K562 (cell line): ENCODE measurements around the gene EGR2. TPM values are rescaled to one million over a fixed set of nuclear protein-coding genes. Genes with fewer than 3 reads are reported as not detected.

Experiments
- ATAC-seq: fragments of 200-7000 bp; cut with Tn5 transposase; 3 replicates; pipeline ENCODE4 v1.9.1; 2020; ENCODE audit warnings: moderate library complexity
- BruUV-seq: library from RNA; stranded (reverse); fragments of 400-500 nt; replicated peaks from 2 replicates; lab custom pipeline; 2021; lab: Mats Ljungman, UMichigan
- CTCF ChIA-PET: fragments of 300-600 bp; formaldehyde crosslinking; extraction: SDS; loops from one replicate; lab custom pipeline; 2021; ENCODE audit warnings: low intra/inter-chr PET ratio; lab: Yijun Ruan, JAX
- POLR2A ChIA-PET: fragments of 300-600, 350-650 bp; sonication (Branson Sonifier 250); formaldehyde crosslinking; extraction: SDS; loops from one replicate; lab custom pipeline; 2021; ENCODE audit warnings: antibody characterized with exemption, inconsistent platforms; lab: Yijun Ruan, JAX
- DNase-seq, 4 experiments: peaks; one replicate each; pipeline versions ENCODE4 v3.0.0 to v3.0.0-alpha.2; 2011 to 2018; ENCODE audit warnings: low spot score in 3 of 4, mixed read lengths in 3 of 4; ENCODE audit errors: extremely low read depth in 1 of 4
- FAIRE-seq: peaks from 2 replicates; lab custom pipeline; 2011; peaks lifted over from hg19 to GRCh38; lab: Jason Lieb, UNC
- H2AFZ ChIP-seq: 2 replicates; pipeline ENCODE4 v1.6.0; 2011; ENCODE audit warnings: low read depth, low read length, control low read depth, inconsistent platforms
- H3K27ac ChIP-seq: fragments of 200-600 bp; 3 replicates; pipeline ENCODE4 v1.8.0; 2011; ENCODE audit warnings: low read depth, mild to moderate bottlenecking, control low read depth, inconsistent platforms, low read length, moderate library complexity, mixed read lengths; ENCODE audit errors: extremely low read depth
- H3K27me3 ChIP-seq, 2 experiments: fragments of 300-600 bp in 1 of 2; 2 replicates in 1 of 2; 3 replicates in 1 of 2; pipeline versions ENCODE4 v1.6.0 to v1.8.0; 2011; ENCODE audit warnings: inconsistent platforms in 2 of 2, low read length in 2 of 2, mild to moderate bottlenecking in 1 of 2, mixed read lengths in 1 of 2, moderate library complexity in 1 of 2; ENCODE audit not compliant: control insufficient read depth in 2 of 2, insufficient read depth in 2 of 2
- H3K36me3 ChIP-seq: fragments of 300-600 bp; 3 replicates; pipeline ENCODE4 v1.8.0; 2011; ENCODE audit warnings: mild to moderate bottlenecking, low read length, inconsistent platforms; ENCODE audit not compliant: control insufficient read depth, insufficient read depth
- H3K4me1 ChIP-seq, 2 experiments: fragments of 200-600 bp in 1 of 2; replicated peaks in 1 of 2; 2 replicates in 1 of 2; 3 replicates in 1 of 2; pipeline versions ENCODE4 v1.5.1 to v1.8.0; 2011; ENCODE audit warnings: inconsistent platforms in 2 of 2, low read length in 2 of 2, mild to moderate bottlenecking in 1 of 2, mixed read lengths in 1 of 2, moderate library complexity in 1 of 2; ENCODE audit not compliant: control insufficient read depth in 2 of 2, insufficient read depth in 2 of 2
- H3K4me2 ChIP-seq: 2 replicates; pipeline ENCODE4 v1.6.1; 2011; ENCODE audit warnings: low read length, control low read depth, inconsistent platforms, mixed read lengths; ENCODE audit not compliant: insufficient read depth
- H3K4me3 ChIP-seq: fragments of 200-600 bp; sonication (generic), shearing (Covaris generic); 2 replicates; pipeline ENCODE4 v1.5.1; 2016; ENCODE audit warnings: control low read depth, inconsistent platforms
- H3K79me2 ChIP-seq: fragments of 200-600 bp; 3 replicates; pipeline ENCODE4 v1.8.0; 2011; ENCODE audit warnings: low read length, inconsistent platforms; ENCODE audit not compliant: control insufficient read depth, insufficient read depth
- H3K9ac ChIP-seq, 2 experiments: 2 replicates each; pipeline versions ENCODE4 v1.6.0 to v1.6.1; 2011; ENCODE audit warnings: low read depth in 2 of 2, low read length in 2 of 2, control low read depth in 1 of 2, inconsistent platforms in 1 of 2, mild to moderate bottlenecking in 1 of 2, mixed read lengths in 1 of 2; ENCODE audit not compliant: insufficient read depth in 1 of 2
- H3K9me1 ChIP-seq: one replicate; pipeline ENCODE4 v1.6.0; 2011; ENCODE audit warnings: inconsistent platforms, mild to moderate bottlenecking, low read length, moderate library complexity; ENCODE audit not compliant: control insufficient read depth, insufficient read depth
- H3K9me3 ChIP-seq: replicated peaks from 2 replicates; pipeline ENCODE4 v1.5.1; 2011; ENCODE audit warnings: low read depth, low read length, inconsistent platforms; ENCODE audit not compliant: control insufficient read depth, insufficient read depth
- H4K20me1 ChIP-seq: replicated peaks from 2 replicates; pipeline ENCODE4 v1.6.1; 2011; ENCODE audit warnings: low read length, inconsistent platforms, mixed read lengths; ENCODE audit not compliant: control insufficient read depth, insufficient read depth
- CBX2 ChIP-seq: fragments of 200-600 bp; sonication (generic); IDR thresholded peaks from one replicate; pipeline ENCODE4 v1.6.1; 2012; ENCODE audit warnings: mild to moderate bottlenecking, low read length, inconsistent platforms; ENCODE audit not compliant: insufficient read depth, poor library complexity, severe bottlenecking
- ELF1 ChIP-seq: fragments of 200-800 bp; sonication (Bioruptor generic); IDR thresholded peaks from 2 replicates; pipeline ENCODE4 v1.6.1; 2016; ENCODE audit warnings: missing genetic modification characterization, missing compliant biosample characterization
- FOXM1 ChIP-seq, 2 experiments: fragments of 450-650 bp in 1 of 2; sonication (generic) in 1 of 2; formaldehyde crosslinking in 1 of 2; IDR thresholded peaks; 2 replicates each; pipeline versions ENCODE4 v1.6.1 to v1.9.0; 2017 to 2022; ENCODE audit warnings: low read depth in 2 of 2, mild to moderate bottlenecking in 2 of 2, missing genetic modification reagents in 1 of 2, moderate library complexity in 1 of 2
- MEIS2 ChIP-seq: fragments of 450-650 bp; IDR thresholded peaks from 2 replicates; pipeline ENCODE4 v1.6.1; 2014; ENCODE audit warnings: mild to moderate bottlenecking; ENCODE audit not compliant: partially characterized antibody
- MTA2 ChIP-seq: fragments of 450-650 bp; IDR thresholded peaks from 2 replicates; pipeline ENCODE4 v1.6.1; 2016; ENCODE audit warnings: low read depth
- RFX5 ChIP-seq: IDR thresholded peaks from 2 replicates; pipeline ENCODE4 v1.6.1; 2011; ENCODE audit warnings: low read depth, mild to moderate bottlenecking, improper control_type of control experiment, low read length
- SMAD3 ChIP-seq: fragments of 450-650 bp; formaldehyde crosslinking; conservative IDR thresholded peaks from 2 replicates; pipeline ENCODE4 v1.4.0; 2020; ENCODE audit warnings: mild to moderate bottlenecking
- SREBF1 ChIP-seq: fragments of 150-350 bp; IDR thresholded peaks from 2 replicates; pipeline ENCODE4 v1.6.1; 2014; ENCODE audit warnings: antibody characterized with exemption, low read depth, low read length, borderline replicate concordance
- XRCC3 ChIP-seq: fragments of 450-650 bp; IDR thresholded peaks from 2 replicates; pipeline ENCODE4 v1.6.1; 2017; ENCODE audit warnings: mild to moderate bottlenecking, moderate library complexity
- WGBS: fragments of 100-300 bp; shearing (Covaris generic); methylation state at CpG from one replicate; pipeline ENCODE4 v1.1.6; 2016; ENCODE audit warnings: low coverage, mixed read lengths; ENCODE audit not compliant: insufficient coverage; ENCODE audit errors: missing lambda C conversion rate; 5-methylcytosine and 5-hydroxymethylcytosine counted together
- in situ Hi-C: fragments of 300-500 bp; cut with MboI; formaldehyde crosslinking; loops from 4 replicates; pipeline ENCODE4 v1.15.0; 2018; ENCODE audit warnings: inconsistent platforms, mixed read lengths
- intact Hi-C: fragments of 100-400 bp; cut with micrococcal nuclease; formaldehyde crosslinking; loops from 2 replicates; pipeline ENCODE4 v1.14.2; 2022
- polyA plus RNA-seq, 8 experiments: library from polyadenylated mRNA; depleted of rRNA in 4 of 8; stranded (reverse) in 5 of 8; unstranded in 3 of 8; fragments of >200 nt; fragmentation: Nextera tagmentation in 2 of 8; fragmentation: Illumina TruSeq in 1 of 8; extraction: Ambion mirVana in 2 of 8; extraction: Trizol in 1 of 8; gene quantifications; 2 replicates each; pipeline versions ENCODE4 v1.2.1 to v1.2.3, GENCODE V29; 2011 to 2014; ENCODE audit warnings: inconsistent platforms in 1 of 8, missing spikeins in 1 of 8
- total RNA-seq, 7 experiments: library from RNA; depleted of rRNA in 6 of 7; stranded (reverse); fragments of >200 nt in 6 of 7; fragmentation: Illumina TruSeq in 2 of 7; extraction: Trizol in 2 of 7; gene quantifications; 2 replicates each; pipeline versions ENCODE4 v1.2.1 to v1.2.3, GENCODE V29; 2011 to 2021; ENCODE audit warnings: low replicate concordance in 1 of 7

The EGR2 gene
- total and polyA plus RNA-seq, 9 of the 15 experiments (the other 6 are each of a cell fraction or from before 2014, with no cell fraction given) = 0.08 to 0.18 (median 0.12) TPM; not detected in 4

GRCh38 chr10:62795762-62796161, 20.4 kb downstream of the EGR2 start:
- no peaks in the 10 kb centered on the region for H3K9me1 ChIP-seq
- intact Hi-C loops = no loop called here
- ChIA-PET POLR2A (interaction anchor here (0.9 kb wide), 1 partner anchor 223 kb away, joined by 3 read pairs; no protein-coding TSS in a partner anchor), CTCF (no interaction called here)
- H3K27me3 ChIP-seq = peaks cover 14 to 15% of the 10 kb centered on the region in 2 experiments
- TF ChIP-seq FOXM1 (IDR thresholded peaks at IDR 0.05; ENCODE audit: low read depth) (no peak), FOXM1 (CRISPR knock-in tag; IDR thresholded peaks at IDR 0.05; ENCODE audit: low read depth) (no peak), SREBF1 (no peak), MTA2 (no peak), ELF1 (tag) (no peak), SMAD3 (CRISPR knock-in tag) (no peak), CBX2 (no peak), RFX5 (no peak), MEIS2 (no peak), XRCC3 (no peak)
- H4K20me1 ChIP-seq = no peaks in the 10 kb centered on the region
- H3K9me3 ChIP-seq = no peaks in the 10 kb centered on the region
- FAIRE-seq (no peak), DNase-seq (no peak), ATAC-seq (no peak)
- no peaks in the 10 kb centered on the region for H3K79me2 ChIP-seq
- in situ Hi-C loops = no loop called here
- H3K4me1 ChIP-seq = no peaks in the 10 kb centered on the region
- no peak overlapping the region for H3K9ac ChIP-seq
- H3K36me3 ChIP-seq = no peaks in the 10 kb centered on the region
- BruUV-seq = no TSS peak
- 1% methylated on average over 4 of the region's 4 CpGs for WGBS
- H2AFZ ChIP-seq = no peak overlapping the region
- H3K27ac ChIP-seq = no peak overlapping the region
- no peak overlapping the region for H3K4me3 ChIP-seq
- no peak overlapping the region for H3K4me2 ChIP-seq
